CD4-positive, alpha-beta T cell treated with Interleukin-21 for 1 hour (primary cell): Measurements from ENCODE around the gene EPB41L2.

Experiments
- DNase-seq: peaks from one replicate; pipeline ENCODE4 v3.0.0-alpha.2; 2020

EPB41L2 gene

GRCh38 chr6:130858498-130859160, 204.4 kb downstream of the EPB41L2 start:
- no peak for DNase-seq

- no peak for DNase-seq
Measured at GRCh38 chr6:130858054-130858453, 205.0 kb downstream of the EPB41L2 start.

GRCh38 chr6:130853555-130854183, 209.4 kb downstream of the EPB41L2 start:
- no peak for DNase-seq

- DNase-seq: no peak
Measured at GRCh38 chr6:130852844-130853554, 210.0 kb downstream of the EPB41L2 start.

- no peak for DNase-seq
Measured at GRCh38 chr6:130851026-130851425, 212.0 kb downstream of the EPB41L2 start.

- DNase-seq: no peak
Measured at GRCh38 chr6:130849594-130849993, 213.5 kb downstream of the EPB41L2 start.

GRCh38 chr6:130848945-130849344, 214.1 kb downstream of the EPB41L2 start:
- peak; percentile 30 for DNase-seq

- no peak for DNase-seq
Measured at GRCh38 chr6:130847001-130847910, 215.8 kb downstream of the EPB41L2 start.

- no peak for DNase-seq
Measured at GRCh38 chr6:130846501-130846900, 216.5 kb downstream of the EPB41L2 start.

- DNase-seq: peak; percentile 69
Measured at GRCh38 chr6:130843575-130844320, 219.3 kb downstream of the EPB41L2 start.

GRCh38 chr6:130841128-130841728, 221.8 kb downstream of the EPB41L2 start:
- DNase-seq: no peak

- no peak for DNase-seq
Measured at GRCh38 chr6:130840050-130840449, 223.0 kb downstream of the EPB41L2 start.

GRCh38 chr6:130839379-130839778, 223.7 kb downstream of the EPB41L2 start:
- no peak for DNase-seq

GRCh38 chr6:130838951-130839350, 224.1 kb downstream of the EPB41L2 start:
- no peak for DNase-seq

- DNase-seq: no peak
Measured at GRCh38 chr6:130838250-130838860, 224.7 kb downstream of the EPB41L2 start.

GRCh38 chr6:130837067-130837466, 226.0 kb downstream of the EPB41L2 start:
- no peak for DNase-seq

GRCh38 chr6:130836055-130836640, 226.9 kb downstream of the EPB41L2 start:
- DNase-seq: no peak

GRCh38 chr6:130834482-130835251, 228.4 kb downstream of the EPB41L2 start:
- DNase-seq: no peak

GRCh38 chr6:130833569-130833968, 229.5 kb downstream of the EPB41L2 start:
- no peak for DNase-seq

GRCh38 chr6:130831607-130832006, 231.4 kb downstream of the EPB41L2 start:
- DNase-seq: no peak
